ENCODE measurements around the gene LRMDA.

DNA sequence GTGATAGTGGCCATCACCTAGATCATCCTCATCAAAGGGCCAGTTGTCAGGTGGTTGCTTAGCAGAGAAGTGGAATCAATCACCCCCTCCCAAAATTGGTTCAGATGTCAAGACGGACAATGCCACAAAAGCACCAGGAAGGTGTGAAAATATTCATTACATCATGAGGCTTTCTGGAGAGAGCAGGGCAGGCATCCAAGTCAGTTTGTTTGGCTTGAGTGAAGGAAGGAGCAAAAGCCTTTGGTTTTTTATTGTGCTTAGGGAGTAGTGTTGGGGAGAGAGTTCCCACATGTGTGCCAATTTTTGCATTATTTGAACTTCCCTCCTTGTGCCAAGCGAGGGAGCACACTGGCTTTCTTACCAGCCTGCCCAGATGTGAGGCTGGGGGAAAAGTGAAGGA, 1082.9 kb downstream of the LRMDA start:
- TF ChIP-seq POLR2A (IDR thresholded peaks at IDR 0.05), result no peak
- TF ChIP-seq, protein P1, sequence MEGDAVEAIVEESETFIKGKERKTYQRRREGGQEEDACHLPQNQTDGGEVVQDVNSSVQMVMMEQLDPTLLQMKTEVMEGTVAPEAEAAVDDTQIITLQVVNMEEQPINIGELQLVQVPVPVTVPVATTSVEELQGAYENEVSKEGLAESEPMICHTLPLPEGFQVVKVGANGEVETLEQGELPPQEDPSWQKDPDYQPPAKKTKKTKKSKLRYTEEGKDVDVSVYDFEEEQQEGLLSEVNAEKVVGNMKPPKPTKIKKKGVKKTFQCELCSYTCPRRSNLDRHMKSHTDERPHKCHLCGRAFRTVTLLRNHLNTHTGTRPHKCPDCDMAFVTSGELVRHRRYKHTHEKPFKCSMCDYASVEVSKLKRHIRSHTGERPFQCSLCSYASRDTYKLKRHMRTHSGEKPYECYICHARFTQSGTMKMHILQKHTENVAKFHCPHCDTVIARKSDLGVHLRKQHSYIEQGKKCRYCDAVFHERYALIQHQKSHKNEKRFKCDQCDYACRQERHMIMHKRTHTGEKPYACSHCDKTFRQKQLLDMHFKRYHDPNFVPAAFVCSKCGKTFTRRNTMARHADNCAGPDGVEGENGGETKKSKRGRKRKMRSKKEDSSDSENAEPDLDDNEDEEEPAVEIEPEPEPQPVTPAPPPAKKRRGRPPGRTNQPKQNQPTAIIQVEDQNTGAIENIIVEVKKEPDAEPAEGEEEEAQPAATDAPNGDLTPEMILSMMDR (IDR thresholded peaks at IDR 0.05), result no peak
